OCI-LY1 (cell line): Measurements from ENCODE around the gene DOCK10.

Experiments
- EZH2 ChIP-seq: fragments of 200-600 bp; sonication (generic), shearing (Covaris generic); IDR thresholded peaks from 2 replicates; pipeline ENCODE4 v1.8.0; 2017; ENCODE audit warnings: borderline replicate concordance, mixed run types, mild to moderate bottlenecking, antibody characterized with exemption, low read length, moderate library complexity, mixed read lengths
- TF ChIP-seq, protein P1 (sequence below): fragments of 200-600 bp; sonication (generic), shearing (Covaris generic); IDR thresholded peaks from 2 replicates; pipeline ENCODE4 v1.5.1; 2017; ENCODE audit warnings: mild to moderate bottlenecking, antibody characterized with exemption, low read length, moderate library complexity, mixed read lengths

DNA sequence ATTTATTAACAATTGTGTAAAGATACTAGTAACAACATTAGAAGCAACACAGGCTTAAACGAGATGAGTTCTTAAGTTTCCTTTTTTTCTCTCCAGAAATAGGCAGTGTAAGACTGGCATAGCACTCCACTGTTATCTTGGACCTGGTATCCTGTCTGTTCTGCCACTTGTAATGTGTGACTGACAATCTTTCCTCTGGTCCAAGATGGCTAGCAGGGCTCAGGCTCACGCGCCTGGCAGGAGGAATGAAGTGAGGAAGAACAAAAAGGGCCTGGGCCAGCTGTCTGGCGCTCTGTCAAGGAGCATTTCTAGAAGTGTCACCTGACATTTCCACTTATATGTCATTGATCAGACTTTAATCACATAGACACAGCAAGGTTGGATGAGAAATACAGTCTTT is 294.5 kb downstream of the DOCK10 start:
- TF ChIP-seq, protein P1, sequence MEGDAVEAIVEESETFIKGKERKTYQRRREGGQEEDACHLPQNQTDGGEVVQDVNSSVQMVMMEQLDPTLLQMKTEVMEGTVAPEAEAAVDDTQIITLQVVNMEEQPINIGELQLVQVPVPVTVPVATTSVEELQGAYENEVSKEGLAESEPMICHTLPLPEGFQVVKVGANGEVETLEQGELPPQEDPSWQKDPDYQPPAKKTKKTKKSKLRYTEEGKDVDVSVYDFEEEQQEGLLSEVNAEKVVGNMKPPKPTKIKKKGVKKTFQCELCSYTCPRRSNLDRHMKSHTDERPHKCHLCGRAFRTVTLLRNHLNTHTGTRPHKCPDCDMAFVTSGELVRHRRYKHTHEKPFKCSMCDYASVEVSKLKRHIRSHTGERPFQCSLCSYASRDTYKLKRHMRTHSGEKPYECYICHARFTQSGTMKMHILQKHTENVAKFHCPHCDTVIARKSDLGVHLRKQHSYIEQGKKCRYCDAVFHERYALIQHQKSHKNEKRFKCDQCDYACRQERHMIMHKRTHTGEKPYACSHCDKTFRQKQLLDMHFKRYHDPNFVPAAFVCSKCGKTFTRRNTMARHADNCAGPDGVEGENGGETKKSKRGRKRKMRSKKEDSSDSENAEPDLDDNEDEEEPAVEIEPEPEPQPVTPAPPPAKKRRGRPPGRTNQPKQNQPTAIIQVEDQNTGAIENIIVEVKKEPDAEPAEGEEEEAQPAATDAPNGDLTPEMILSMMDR: no peak
- no peak for TF ChIP-seq EZH2
